Bronchial epithelial cell (primary cell): Measurements from ENCODE around the gene ADAM23. TPM values are rescaled to one million over a fixed set of nuclear protein-coding genes. Genes with fewer than 3 reads are reported as not detected.

ENCODE experiments used
- DNase-seq: peaks from one replicate; pipeline ENCODE4 v3.0.0-alpha.2; 2010; ENCODE audit warnings: low read depth
- FAIRE-seq: peaks from 2 replicates; lab custom pipeline; 2011; peaks lifted over from hg19 to GRCh38; lab: Jason Lieb, UNC
- H3K27me3 ChIP-seq: 2 replicates; pipeline ENCODE4 v1.5.1; 2011; ENCODE audit warnings: low read length; ENCODE audit not compliant: control insufficient read depth, insufficient read depth
- H3K36me3 ChIP-seq: 2 replicates; pipeline ENCODE4 v1.5.1; 2011; ENCODE audit warnings: low read length; ENCODE audit not compliant: control insufficient read depth, insufficient read depth
- H3K4me3 ChIP-seq: 2 replicates; pipeline ENCODE4 v1.5.1; 2011; ENCODE audit warnings: mild to moderate bottlenecking, low read depth, low read length, control low read depth
- total RNA-seq: library from RNA; depleted of rRNA; stranded (reverse); fragments of >200 nt; gene quantifications from 2 replicates; pipeline ENCODE4 v1.2.1, GENCODE V29; 2014
- TF ChIP-seq, protein P1 (sequence below): IDR thresholded peaks from 2 replicates; pipeline ENCODE4 v1.5.1; 2011; ENCODE audit warnings: mild to moderate bottlenecking, moderate library complexity, low read length, control low read depth, inconsistent platforms; ENCODE audit not compliant: insufficient read depth, severe bottlenecking

The ADAM23 gene
- total RNA-seq, 1 donor from 2014 or later: under 0.01 TPM

DNA sequence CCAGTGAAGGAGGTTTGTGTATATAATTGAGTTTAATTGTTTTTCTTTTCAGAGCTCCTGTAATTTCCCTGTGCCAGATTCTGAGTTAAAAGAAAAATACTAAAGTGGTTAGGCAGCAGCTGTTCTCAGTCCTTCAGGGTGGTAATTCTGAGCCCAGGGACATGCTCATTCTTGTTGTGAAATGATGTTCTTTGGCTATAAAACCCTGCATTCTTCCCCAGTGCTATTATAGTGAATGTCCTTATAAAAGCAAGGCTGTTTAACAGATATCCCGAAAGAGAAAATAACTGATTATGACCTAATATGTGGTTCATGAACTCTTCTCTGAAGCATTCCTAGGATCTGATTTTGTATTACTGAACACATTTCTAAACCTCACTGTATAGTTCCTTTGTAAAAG, 34.0 kb downstream of the ADAM23 start:
- no peak overlapping the region for H3K4me3 ChIP-seq
- peak; percentile 47 for DNase-seq
- no peaks in the 10 kb centered on the region for H3K36me3 ChIP-seq
- TF ChIP-seq, protein P1, sequence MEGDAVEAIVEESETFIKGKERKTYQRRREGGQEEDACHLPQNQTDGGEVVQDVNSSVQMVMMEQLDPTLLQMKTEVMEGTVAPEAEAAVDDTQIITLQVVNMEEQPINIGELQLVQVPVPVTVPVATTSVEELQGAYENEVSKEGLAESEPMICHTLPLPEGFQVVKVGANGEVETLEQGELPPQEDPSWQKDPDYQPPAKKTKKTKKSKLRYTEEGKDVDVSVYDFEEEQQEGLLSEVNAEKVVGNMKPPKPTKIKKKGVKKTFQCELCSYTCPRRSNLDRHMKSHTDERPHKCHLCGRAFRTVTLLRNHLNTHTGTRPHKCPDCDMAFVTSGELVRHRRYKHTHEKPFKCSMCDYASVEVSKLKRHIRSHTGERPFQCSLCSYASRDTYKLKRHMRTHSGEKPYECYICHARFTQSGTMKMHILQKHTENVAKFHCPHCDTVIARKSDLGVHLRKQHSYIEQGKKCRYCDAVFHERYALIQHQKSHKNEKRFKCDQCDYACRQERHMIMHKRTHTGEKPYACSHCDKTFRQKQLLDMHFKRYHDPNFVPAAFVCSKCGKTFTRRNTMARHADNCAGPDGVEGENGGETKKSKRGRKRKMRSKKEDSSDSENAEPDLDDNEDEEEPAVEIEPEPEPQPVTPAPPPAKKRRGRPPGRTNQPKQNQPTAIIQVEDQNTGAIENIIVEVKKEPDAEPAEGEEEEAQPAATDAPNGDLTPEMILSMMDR: no peak
- H3K27me3 ChIP-seq: no peaks in the 10 kb centered on the region
- FAIRE-seq: no peak

DNA sequence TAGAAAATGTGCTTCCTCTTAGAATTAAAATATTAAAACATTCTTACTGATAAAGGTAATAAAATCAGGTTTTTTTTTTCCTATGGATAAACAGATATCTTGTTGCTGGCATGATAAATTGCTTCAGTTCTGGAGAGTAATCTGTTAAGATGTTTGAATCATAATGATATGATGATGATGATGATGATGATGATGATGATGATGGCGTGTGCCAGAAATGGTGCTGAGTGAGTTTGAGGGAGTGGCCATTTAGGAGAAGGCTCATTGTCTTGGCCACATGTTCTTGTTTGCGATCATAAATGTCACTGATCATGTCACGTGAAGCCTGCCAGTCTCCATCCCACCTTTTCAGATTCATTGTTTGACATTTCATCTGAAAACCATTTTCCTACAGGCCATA, 35.0 kb downstream of the ADAM23 start:
- Histone ChIP-seq H3K4me3 (no peak overlapping the region), H3K27me3 (no peaks in the 10 kb centered on the region), H3K36me3 (no peaks in the 10 kb centered on the region)
- TF ChIP-seq, protein P1: no peak
- no peak for DNase-seq
- no peak for FAIRE-seq

DNA sequence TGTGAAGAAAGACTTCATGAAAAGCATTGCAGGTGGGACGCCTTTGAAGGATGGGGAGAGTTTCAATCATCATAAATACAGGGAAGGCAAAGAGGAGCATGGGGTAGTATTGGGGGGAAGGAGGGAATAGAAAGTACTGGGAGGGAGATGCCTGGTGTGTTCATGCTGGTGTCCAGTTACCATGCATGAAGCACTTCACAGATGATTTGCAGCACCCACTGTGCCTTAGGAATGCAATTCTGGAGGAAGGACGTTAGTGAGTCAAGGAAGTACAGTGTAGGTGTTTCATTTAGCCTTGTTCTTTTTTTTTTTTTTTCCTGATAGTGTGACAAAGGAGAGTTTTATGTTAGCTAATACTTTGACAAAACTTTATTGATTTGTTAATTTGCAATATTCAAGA, 36.8 kb downstream of the ADAM23 start:
- Histone ChIP-seq H3K4me3 (no peak overlapping the region), H3K36me3 (no peaks in the 10 kb centered on the region), H3K27me3 (no peaks in the 10 kb centered on the region)
- TF ChIP-seq, protein P1: no peak
- DNase-seq (no peak), FAIRE-seq (no peak)

DNA sequence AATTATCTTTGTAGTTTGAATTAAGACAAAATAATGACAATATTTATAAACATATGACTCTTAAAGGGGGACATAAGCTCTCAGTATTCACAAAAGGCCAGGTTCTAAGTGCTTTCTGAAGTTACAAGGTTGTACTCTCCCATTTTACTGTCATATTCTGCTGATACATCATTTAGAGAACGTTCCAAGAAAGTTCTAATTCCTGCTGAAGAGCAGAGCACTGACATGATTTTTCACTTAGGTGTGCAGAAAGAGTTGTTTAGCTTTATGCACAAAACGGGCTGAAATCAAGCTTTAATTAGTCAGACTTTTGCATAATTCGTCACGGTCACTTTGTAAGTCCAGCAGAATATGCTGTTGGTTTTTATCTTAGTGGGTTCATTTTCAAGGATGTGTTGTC, 37.3 kb downstream of the ADAM23 start:
- FAIRE-seq: no peak
- Histone ChIP-seq H3K27me3 (no peaks in the 10 kb centered on the region), H3K36me3 (no peaks in the 10 kb centered on the region), H3K4me3 (no peak overlapping the region)
- DNase-seq: no peak
- TF ChIP-seq, protein P1: no peak

DNA sequence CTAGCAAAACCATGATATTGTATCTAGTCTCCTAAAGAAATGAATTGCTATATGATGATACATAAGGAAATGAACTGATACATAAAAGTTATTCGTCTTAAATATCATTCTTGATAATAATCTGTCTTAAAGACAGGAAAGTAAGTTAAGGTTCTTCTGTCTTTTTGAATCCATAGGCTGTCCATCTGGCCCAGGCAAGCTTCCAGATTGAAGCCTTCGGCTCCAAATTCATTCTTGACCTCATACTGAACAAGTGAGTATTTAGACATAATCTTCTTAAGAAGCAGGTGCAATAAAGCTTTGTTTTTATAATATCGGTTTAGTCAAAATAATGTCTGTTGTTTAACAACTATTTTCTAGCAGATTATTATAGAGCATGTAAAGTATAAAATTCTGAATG, 37.7 kb downstream of the ADAM23 start:
- FAIRE-seq: no peak
- TF ChIP-seq, protein P1: no peak

DNA sequence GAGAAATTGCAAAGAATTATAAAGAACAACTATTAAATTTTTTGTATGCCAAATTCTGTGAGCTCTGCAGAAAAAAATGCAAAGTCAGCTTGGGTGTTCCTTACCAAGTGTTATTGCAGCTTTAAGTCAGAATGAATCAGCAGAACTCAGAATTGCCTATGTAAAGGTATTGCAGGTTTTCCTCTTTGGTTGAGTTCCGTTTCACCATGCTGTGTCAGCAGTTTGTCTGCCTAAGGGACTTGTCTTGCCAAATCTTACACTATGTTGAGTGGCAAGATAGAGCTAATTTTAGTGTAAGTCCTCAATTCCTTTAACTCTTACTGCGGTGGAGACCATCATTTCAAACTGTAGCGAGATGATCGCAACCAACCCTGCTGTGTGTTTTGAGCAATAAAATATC, 38.8 kb downstream of the ADAM23 start:
- Histone ChIP-seq H3K27me3 (no peaks in the 10 kb centered on the region), H3K36me3 (no peaks in the 10 kb centered on the region), H3K4me3 (no peak overlapping the region)
- TF ChIP-seq, protein P1: no peak
- FAIRE-seq (no peak), DNase-seq (peak; percentile 58)

More for the DNA sequence above, 37.7 kb downstream of the ADAM23 start:
- H3K36me3 ChIP-seq: no peaks in the 10 kb centered on the region
- no peak for DNase-seq
- no peak overlapping the region for H3K4me3 ChIP-seq
- H3K27me3 ChIP-seq: no peaks in the 10 kb centered on the region
